GM19468 (cell line): Measurements from ENCODE around the gene FKBP1A.
"Not testable (repeated sequence)": the region's sequence is repeated elsewhere in the genome, so short reads cannot be mapped to it uniquely, and the experiment has no call there.

Experiments used
- ATAC-seq: cut with Tn5 transposase; IDR thresholded peaks from one replicate; pipeline ENCODE4 v1.9.1; 2021; ENCODE audit warnings: mild to moderate bottlenecking, moderate library complexity, moderate number of reproducible peaks; ENCODE audit not compliant: unreplicated experiment; ENCODE audit errors: extremely low read depth

The FKBP1A gene

GRCh38 chr20:1417790-1418189 is 24.9 kb upstream of the FKBP1A start:
- ATAC-seq = no peak

GRCh38 chr20:1417273-1417672 is 24.4 kb upstream of the FKBP1A start:
- no peak for ATAC-seq

DNA sequence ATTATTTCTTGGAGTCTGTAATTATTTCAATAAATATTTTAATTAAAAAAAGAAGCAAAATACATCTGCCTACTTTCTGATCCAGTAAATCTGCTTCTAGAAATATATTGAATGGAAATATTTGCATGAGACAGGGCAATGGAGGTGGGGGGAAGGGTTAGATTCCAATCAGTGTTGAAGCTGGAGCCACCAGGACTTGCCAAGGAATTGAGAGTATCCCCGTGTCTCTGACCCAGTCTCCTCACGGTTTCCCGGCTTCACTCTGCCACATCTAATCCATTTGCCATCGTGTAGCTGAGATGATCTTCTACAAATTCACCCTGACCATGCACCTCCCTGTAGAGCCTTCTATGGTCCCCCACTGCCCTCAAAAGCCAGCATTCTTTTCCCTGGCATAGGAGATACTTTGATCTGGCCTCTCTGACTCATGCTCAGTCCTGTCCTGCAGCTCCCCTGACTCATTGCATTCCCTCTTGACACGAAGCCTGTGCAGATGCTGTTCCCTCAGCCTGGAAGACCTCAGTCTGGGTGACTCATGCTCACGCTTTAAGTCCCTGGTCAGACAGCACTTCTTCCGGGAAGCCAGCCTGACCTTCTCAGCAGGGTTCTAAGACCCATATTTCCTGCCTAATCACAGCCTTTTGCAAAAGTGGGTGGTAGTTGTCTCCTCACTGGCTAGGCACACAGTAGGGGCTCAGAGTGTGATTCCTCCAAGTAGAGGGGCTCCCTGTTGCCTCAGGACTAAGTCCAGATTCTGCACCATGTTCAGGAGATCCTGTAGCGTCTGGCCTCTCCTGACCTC is 23.0 kb upstream of the FKBP1A start:
- no peak for ATAC-seq

DNA sequence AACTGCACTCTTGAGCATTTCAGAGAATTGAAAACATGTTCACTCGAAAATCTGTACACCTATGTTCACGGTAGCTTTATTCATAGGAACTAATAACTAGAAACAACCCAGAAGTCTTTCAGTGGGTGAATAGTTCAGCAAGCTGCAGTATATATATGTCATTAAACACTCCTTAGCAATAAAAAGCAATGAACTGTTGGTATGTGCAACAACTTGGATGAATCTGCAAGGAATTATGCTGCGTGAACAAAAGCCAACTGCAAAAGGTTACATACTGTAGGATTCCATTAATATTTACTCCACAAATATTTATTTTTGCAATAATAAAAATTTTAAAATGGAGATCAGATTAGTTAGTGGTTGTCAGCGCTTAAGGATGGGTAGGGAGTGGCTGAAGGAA is 22.1 kb upstream of the FKBP1A start:
- no peak for ATAC-seq

GRCh38 chr20:1405801-1406200 is 12.9 kb upstream of the FKBP1A start:
- no peak for ATAC-seq

DNA sequence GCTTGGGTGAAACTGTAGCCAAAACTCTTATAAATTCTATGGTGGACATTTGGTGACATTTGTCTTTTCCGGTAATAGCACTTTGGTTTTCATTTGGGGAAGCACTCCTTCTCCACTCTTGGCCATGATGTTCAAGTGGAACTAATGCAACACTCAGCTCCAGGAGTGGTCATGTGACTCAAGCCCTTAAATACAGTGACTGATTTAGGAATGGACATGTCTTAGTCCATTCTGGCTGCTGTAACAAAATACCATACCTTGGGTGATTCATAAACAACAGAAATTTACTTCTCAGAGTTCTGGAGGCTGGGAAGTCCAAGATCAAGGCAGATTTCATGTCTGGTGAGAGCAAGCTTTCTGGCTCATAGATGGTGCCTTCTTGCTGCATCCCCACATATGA is 10.8 kb upstream of the FKBP1A start:
- ATAC-seq = no peak

- no peak for ATAC-seq
Observed at GRCh38 chr20:1402149-1402548, 9.3 kb upstream of the FKBP1A start.

- ATAC-seq = no peak
Observed at GRCh38 chr20:1401451-1401907, 8.6 kb upstream of the FKBP1A start.

GRCh38 chr20:1399678-1400366 is 7.0 kb upstream of the FKBP1A start:
- ATAC-seq = not testable (repeated sequence)

- not testable (repeated sequence) for ATAC-seq
Observed at GRCh38 chr20:1398185-1398584, 5.3 kb upstream of the FKBP1A start.

GRCh38 chr20:1397710-1398109 is 4.9 kb upstream of the FKBP1A start:
- ATAC-seq = no peak

GRCh38 chr20:1396702-1397101 is 3.8 kb upstream of the FKBP1A start:
- ATAC-seq = no peak

DNA sequence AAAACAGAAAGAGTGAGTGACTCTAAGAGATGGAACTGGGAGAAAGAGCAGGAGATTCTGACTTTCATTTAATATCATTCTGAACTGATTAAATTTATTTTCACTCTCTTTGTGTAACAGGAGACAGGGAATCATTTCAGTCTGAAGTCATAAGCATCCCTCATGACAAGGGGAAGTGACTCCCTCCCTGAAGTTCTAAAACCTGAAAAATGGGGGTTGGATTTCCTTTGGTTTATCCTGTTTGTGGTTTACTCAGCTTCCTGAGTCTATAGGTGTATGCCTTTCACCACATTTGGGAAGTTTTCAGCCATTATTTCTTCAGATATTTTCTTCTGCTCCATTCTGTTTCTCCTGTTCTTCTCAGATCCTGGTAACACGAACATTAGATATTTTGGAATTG is 3.4 kb upstream of the FKBP1A start:
- ATAC-seq = no peak

GRCh38 chr20:1394686-1395085 is 1.8 kb upstream of the FKBP1A start:
- ATAC-seq = no peak

DNA sequence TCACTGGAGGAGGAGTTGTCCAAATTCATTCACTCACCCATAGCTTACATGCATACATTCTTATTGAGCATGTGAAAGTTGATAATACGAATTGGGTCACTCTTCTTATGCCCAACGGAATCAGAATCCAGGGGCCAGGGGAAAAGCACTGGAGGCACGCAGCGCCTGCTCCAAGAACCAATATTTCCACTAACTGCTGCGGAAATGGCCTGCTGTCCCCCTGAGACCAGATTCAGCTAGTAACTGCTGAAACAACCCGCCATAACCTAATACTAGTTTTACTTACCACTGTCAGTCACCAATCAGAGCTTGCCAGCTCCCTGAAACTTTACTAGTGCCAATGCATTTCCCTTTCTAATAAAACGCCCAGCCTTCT is 641 bp upstream of the FKBP1A start:
- ATAC-seq = no peak

- no peak for ATAC-seq
Observed at GRCh38 chr20:1392443-1392692, 486 bp downstream of the FKBP1A start.

DNA sequence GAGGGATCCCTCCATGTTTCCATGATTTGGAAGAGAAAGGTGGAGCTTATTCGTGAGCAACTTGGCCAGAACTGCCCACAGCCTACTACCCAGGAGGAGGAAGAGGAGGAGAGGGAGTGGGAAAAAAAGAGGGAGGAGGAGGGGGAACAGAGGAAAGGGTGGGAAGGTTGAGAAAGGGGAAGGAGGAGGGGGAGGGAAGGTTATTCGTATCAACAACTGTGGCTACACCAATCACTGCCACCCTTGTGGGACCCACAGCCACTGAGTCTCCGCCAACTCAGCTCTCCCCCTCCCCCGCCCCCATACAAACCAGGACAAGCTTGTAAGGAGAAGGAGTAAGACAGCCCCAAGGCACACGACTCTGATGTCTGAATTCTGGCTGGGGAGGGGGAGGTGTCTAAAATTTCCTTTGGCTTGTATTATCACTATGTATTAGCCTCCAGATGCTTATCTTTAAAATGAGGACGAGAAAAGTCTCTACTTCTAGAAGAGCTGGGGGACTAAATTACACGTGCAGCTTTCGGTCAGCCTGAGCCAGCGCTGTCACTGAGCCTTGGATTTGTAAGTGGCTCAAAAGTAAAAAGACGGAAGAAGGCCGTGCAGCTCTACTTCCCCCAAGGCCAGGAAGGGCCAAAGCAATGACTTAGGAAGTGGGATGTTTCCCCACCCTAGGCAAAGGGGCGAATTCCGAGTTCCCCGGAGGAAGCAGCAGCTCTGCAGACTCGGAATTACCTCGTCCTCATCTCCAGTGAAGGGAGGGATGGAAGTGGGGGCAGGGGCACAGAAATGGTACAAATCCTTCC is 1.0 kb downstream of the FKBP1A start:
- no peak for ATAC-seq

- no peak for ATAC-seq
Observed at GRCh38 chr20:1390581-1391403, 2.1 kb downstream of the FKBP1A start.

DNA sequence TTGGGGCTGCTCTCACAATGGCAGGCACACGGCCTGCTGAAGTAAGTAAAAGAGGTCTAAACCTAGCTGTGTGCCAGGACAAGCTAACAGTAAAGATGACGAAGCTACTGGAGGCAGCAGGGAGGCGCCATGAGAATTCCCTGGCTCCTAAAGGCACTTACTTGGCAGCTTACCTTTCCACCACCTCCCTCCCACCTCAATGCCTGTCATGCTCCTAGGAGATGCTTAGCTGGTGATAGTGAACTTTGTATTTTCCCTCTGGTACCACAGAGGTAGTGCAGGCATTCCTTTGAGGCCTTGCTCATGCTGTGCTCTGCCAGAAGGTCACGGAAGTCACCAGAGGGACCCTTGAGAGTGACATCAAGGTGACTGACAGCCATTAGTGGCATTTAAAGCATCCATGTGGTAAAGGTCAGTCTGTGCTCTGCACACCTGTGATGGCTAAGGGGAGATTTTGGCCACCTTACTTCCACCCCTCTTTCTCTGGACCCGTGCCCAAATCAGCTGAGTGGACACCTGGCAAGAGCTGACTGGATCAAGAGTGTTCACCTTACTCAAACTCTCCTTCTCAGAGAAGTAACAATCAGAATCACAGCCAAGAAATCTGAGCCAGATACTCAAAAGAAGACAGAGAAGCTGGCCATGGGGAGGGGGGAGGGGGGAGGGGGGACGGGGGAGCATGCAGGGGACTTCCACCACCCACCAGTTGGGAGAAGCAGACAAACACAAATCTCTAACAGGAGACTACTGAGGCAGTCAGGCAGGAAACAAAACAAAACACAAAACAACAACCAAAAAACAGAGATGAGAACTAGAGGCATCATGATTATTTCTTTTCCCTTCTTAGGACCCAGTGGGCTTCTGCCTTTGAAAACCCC is 2.9 kb downstream of the FKBP1A start:
- no peak for ATAC-seq
